Lung (tissue), 12 donors: Measurements from ENCODE around the gene NAPB. TPM values are rescaled to one million over a fixed set of nuclear protein-coding genes. Genes with fewer than 3 reads are reported as not detected.

Source experiments
- ATAC-seq: fragments of 200-7000 bp; cut with Tn5 transposase; one replicate; pipeline ENCODE4 v1.9.1; 2020; ENCODE audit warnings: moderate number of reproducible peaks; ENCODE audit not compliant: insufficient read depth, low FRiP score
- DNase-seq, 3 donors: peaks; one replicate each; pipeline ENCODE4 v3.0.0-alpha.2; 2013 to 2017
- H3K27ac ChIP-seq, 2 donors: one replicate each; pipeline ENCODE4 v1.5.1; 2013; ENCODE audit warnings: mild to moderate bottlenecking in 2 of 2, moderate library complexity in 2 of 2, control low read depth in 1 of 2, inconsistent platforms in 1 of 2, low read depth in 1 of 2, low read length in 1 of 2
- H3K27me3 ChIP-seq, 3 donors: one replicate each; pipeline ENCODE4 v1.5.1; 2013; ENCODE audit warnings: low read length in 2 of 3; ENCODE audit not compliant: control insufficient read depth in 3 of 3, insufficient read depth in 3 of 3
- H3K36me3 ChIP-seq, 4 donors: one replicate each; pipeline ENCODE4 v1.5.1; 2013; ENCODE audit warnings: low read length in 4 of 4, mild to moderate bottlenecking in 1 of 4, moderate library complexity in 1 of 4; ENCODE audit not compliant: control insufficient read depth in 4 of 4, insufficient read depth in 4 of 4
- H3K4me1 ChIP-seq, 5 donors: one replicate each; pipeline ENCODE4 v1.5.1; 2013; ENCODE audit warnings: low read length in 5 of 5, mild to moderate bottlenecking in 2 of 5, moderate library complexity in 1 of 5; ENCODE audit not compliant: control insufficient read depth in 5 of 5, insufficient read depth in 5 of 5
- H3K4me3 ChIP-seq: one replicate; pipeline ENCODE4 v1.5.1; 2013; ENCODE audit warnings: mild to moderate bottlenecking, control low read depth, moderate library complexity
- H3K9ac ChIP-seq, 2 donors: one replicate each; pipeline ENCODE4 v1.5.1; 2013; ENCODE audit warnings: low read length in 2 of 2, control low read depth in 1 of 2; ENCODE audit not compliant: insufficient read depth in 1 of 2
- H3K9me3 ChIP-seq, 4 donors: one replicate each; pipeline ENCODE4 v1.5.1; 2013; ENCODE audit warnings: low read length in 3 of 4, mild to moderate bottlenecking in 1 of 4, moderate library complexity in 1 of 4; ENCODE audit not compliant: control insufficient read depth in 4 of 4, insufficient read depth in 3 of 4
- WGBS, 2 donors: extraction: QIAGEN DNeasy Blood & Tissue Kit; methylation state at CpG; one replicate each; pipeline ENCODE4 v1.1.7; 2013; 5-methylcytosine and 5-hydroxymethylcytosine counted together
- polyA plus RNA-seq, 2 donors: library from polyadenylated mRNA; stranded (reverse); fragments of 200-250 nt; gene quantifications; one replicate each; pipeline ENCODE4 v1.2.1, GENCODE V29; 2013
- total RNA-seq, 2 donors: library from RNA; depleted of rRNA in 1 of 2; stranded (reverse); fragments of >200 nt in 1 of 2; gene quantifications; one replicate each; pipeline ENCODE4 v1.2.1, GENCODE V29; 2014 to 2021
- TF ChIP-seq, protein P1 (sequence below): IDR thresholded peaks from 2 replicates; pipeline ENCODE4 v1.5.1; 2012; ENCODE audit warnings: mild to moderate bottlenecking; ENCODE audit errors: control extremely low read depth, extremely low read depth
- donor health status: control.
- donor health status: control.
- donor health status: Bipolar disorder and iron deficiency.
- donor health status: healthy.
- donor health status: DM: yes; HTN: yes; CAD: no.

NAPB gene
- total and polyA plus RNA-seq, 4 donors = 4.4 to 45.7 (median 6.9) TPM

DNA sequence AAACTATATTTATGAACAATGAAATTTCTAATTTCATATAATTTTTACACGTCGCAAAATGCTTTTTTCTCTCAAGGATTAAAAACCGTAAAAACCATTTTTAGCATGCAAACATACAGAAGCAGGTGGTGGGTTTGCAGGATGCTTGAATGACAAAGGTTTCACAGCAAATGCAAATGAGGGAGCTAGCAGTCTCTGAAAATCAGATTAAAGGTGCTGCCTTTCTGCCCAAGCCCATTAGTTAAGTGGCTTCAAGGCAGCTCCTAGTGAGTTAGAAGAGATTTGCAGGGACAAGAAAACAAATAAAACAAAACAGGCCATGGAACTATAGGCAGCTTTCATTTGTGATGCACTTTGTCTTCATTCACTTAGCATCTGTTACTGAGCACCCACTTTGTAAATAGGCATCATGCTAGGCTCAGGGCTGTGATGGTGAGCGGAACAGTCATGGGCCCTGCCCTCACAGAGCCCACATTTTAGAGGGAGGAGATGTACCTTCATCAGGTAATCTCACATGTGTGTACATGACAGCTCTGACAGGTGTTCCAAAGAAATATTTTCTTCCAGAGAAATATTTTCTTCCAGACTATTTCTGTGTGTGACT, 29.5 kb downstream of the NAPB start:
- WGBS, 2 donors = 96% methylated on average over 4 of the region's 4 CpGs
- TF ChIP-seq, protein P1, sequence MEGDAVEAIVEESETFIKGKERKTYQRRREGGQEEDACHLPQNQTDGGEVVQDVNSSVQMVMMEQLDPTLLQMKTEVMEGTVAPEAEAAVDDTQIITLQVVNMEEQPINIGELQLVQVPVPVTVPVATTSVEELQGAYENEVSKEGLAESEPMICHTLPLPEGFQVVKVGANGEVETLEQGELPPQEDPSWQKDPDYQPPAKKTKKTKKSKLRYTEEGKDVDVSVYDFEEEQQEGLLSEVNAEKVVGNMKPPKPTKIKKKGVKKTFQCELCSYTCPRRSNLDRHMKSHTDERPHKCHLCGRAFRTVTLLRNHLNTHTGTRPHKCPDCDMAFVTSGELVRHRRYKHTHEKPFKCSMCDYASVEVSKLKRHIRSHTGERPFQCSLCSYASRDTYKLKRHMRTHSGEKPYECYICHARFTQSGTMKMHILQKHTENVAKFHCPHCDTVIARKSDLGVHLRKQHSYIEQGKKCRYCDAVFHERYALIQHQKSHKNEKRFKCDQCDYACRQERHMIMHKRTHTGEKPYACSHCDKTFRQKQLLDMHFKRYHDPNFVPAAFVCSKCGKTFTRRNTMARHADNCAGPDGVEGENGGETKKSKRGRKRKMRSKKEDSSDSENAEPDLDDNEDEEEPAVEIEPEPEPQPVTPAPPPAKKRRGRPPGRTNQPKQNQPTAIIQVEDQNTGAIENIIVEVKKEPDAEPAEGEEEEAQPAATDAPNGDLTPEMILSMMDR = no peak
- peaks cover 20 to 35% (median 26%) of the 10 kb centered on the region in 4 donors for H3K36me3 ChIP-seq

DNA sequence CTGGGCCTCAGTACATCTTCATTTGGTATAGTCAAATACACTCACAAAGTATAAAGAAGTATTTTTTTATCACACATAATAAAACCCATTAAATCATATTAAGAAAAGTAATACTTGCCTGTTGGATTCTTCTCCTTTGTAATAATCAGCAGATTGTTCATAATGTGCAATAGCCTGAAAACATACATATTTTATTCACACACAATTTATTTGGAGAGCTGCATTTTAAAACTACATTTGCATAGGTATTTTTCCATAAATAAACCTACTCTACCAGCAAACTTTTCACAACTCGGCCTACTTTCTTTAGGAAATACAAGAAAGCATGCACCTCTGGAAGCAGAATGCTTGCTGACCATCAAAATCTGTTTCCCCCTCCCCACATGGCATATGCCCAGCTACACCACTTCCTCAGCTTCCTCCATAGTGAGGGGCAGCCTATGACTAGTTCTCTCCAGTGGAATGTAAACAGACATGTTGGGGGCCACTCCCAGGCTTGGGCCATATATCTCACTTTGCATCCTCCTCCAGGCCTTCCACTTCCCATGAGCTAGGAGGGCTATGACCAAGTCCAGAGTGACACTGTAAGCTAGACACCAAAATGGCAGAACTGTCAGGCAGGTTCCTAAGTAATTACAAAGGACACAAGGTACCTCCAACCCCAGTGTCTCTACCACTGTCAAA, 31.1 kb downstream of the NAPB start:
- Histone ChIP-seq H3K9ac (no peak overlapping the region), H3K36me3 (peaks cover 19 to 45% (median 26%) of the 10 kb centered on the region in 4 donors), H3K27ac (no peak overlapping the region), H3K27me3 (no peaks in the 10 kb centered on the region), H3K9me3 (no peaks in the 10 kb centered on the region), H3K4me1 (no peaks in the 10 kb centered on the region), H3K4me3 (no peak overlapping the region)
- WGBS, 2 donors = 80 to 90% methylated on average over 1 of the region's 1 CpG
- ATAC-seq = no peak
- TF ChIP-seq, protein P1 = no peak
- DNase-seq = no peak

More for the DNA sequence above, 29.5 kb downstream of the NAPB start:
- no peak overlapping the region for H3K9ac ChIP-seq
- no peak overlapping the region for H3K27ac ChIP-seq
- H3K9me3 ChIP-seq = no peaks in the 10 kb centered on the region
- DNase-seq (no peak), ATAC-seq (no peak)
- H3K4me3 ChIP-seq = no peak overlapping the region
- H3K4me1 ChIP-seq = peaks cover 0 to under 1% (median 0%) of the 10 kb centered on the region in 5 donors
- no peaks in the 10 kb centered on the region for H3K27me3 ChIP-seq

DNA sequence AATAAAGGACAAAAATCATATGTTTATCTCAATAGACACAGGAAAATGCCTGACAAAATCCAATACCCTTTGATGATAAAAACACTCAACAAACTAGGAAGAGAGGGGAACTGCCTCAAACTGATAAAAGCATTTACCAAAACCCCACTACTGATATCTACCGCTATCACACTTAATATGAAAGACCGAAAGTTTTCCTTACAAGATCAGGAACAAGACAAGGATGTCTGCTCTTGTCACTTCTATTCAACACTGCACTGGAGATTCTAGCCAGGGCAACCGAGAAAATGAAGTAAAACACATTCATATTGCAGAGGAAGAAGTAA, 34.2 kb downstream of the NAPB start:
- Histone ChIP-seq H3K27ac (no peak overlapping the region), H3K9me3 (no peaks in the 10 kb centered on the region), H3K4me1 (peaks cover 0 to 2% (median 0%) of the 10 kb centered on the region in 5 donors), H3K9ac (no peak overlapping the region), H3K27me3 (no peaks in the 10 kb centered on the region), H3K4me3 (no peak overlapping the region), H3K36me3 (peaks cover 2 to 45% (median 10%) of the 10 kb centered on the region in 4 donors)
- TF ChIP-seq, protein P1 = no peak
- ATAC-seq (no peak), DNase-seq (no peak)
- WGBS, 2 donors = 95 to 98% methylated on average over 3 of the region's 3 CpGs
